GM12875 (cell line): ENCODE results near the gene CEMP1.

Experiments
- H3K4me3 ChIP-seq: one replicate; pipeline ENCODE4 v1.5.1; 2011; ENCODE audit warnings: low read depth, low read length, control low read depth
- TF ChIP-seq, protein P1 (sequence below): IDR thresholded peaks from 2 replicates; pipeline ENCODE4 v1.5.1; 2011; ENCODE audit warnings: low read depth, mild to moderate bottlenecking, control low read depth, inconsistent platforms, low read length, moderate library complexity, borderline replicate concordance; ENCODE audit not compliant: insufficient read depth

Gene CEMP1

DNA sequence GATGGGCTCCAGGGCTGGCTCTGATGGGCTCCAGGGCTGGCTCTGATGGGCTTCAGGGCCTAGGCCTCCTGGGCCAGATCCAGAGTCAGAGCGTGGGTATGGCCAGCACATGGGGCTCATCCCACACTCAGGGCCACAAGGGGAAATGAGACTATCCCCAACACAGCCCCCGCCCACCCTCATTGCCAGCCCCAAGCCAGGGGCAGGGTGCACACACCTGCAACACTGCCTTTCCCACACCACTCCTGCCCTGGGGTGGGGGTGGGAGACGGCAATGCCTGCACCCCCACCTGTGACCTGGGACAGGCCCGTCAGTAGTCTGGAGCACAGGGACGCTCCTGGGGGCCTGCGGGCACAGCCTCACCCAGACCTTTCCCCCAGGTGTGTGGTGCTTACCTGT lies 31.8 kb downstream of the CEMP1 start:
- H3K4me3 ChIP-seq = no peak overlapping the region
- TF ChIP-seq, protein P1, sequence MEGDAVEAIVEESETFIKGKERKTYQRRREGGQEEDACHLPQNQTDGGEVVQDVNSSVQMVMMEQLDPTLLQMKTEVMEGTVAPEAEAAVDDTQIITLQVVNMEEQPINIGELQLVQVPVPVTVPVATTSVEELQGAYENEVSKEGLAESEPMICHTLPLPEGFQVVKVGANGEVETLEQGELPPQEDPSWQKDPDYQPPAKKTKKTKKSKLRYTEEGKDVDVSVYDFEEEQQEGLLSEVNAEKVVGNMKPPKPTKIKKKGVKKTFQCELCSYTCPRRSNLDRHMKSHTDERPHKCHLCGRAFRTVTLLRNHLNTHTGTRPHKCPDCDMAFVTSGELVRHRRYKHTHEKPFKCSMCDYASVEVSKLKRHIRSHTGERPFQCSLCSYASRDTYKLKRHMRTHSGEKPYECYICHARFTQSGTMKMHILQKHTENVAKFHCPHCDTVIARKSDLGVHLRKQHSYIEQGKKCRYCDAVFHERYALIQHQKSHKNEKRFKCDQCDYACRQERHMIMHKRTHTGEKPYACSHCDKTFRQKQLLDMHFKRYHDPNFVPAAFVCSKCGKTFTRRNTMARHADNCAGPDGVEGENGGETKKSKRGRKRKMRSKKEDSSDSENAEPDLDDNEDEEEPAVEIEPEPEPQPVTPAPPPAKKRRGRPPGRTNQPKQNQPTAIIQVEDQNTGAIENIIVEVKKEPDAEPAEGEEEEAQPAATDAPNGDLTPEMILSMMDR = no peak

DNA sequence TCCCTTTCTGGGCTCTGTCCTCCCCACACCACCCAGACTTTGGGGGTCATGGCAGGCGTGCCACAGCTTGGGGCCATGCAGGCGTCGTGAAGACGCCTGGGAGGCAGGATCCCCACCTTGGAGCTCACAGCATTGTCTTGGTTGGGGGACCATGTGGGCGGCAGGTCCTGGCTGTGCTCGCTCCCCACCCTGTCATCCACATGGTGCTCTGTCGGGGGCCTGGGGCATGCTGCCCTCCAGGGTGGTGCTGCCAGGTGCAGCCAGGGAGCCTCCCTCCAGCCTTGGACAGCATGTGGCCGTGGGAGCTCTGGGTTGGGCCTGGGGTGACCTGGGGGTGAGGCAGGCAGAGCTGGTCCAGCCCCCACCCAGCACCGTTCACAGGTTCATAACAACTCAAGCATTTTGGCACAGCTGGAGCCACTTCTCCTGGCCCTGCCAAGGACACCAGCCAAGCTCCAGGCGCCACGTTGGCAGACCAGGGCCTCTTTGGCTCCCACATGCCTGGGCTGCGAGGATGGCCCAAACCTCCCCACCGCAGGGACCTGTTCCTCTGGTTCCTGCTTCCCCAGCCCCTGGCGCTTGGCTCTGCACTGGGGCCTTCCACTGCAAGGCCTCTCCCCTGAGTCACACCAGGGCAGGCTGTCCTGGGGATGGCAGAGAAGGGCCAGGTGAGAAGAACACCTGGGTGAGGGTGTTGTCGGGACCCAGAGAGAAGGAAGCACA lies 32.5 kb downstream of the CEMP1 start:
- TF ChIP-seq, protein P1 = no peak
- no peak overlapping the region for H3K4me3 ChIP-seq

DNA sequence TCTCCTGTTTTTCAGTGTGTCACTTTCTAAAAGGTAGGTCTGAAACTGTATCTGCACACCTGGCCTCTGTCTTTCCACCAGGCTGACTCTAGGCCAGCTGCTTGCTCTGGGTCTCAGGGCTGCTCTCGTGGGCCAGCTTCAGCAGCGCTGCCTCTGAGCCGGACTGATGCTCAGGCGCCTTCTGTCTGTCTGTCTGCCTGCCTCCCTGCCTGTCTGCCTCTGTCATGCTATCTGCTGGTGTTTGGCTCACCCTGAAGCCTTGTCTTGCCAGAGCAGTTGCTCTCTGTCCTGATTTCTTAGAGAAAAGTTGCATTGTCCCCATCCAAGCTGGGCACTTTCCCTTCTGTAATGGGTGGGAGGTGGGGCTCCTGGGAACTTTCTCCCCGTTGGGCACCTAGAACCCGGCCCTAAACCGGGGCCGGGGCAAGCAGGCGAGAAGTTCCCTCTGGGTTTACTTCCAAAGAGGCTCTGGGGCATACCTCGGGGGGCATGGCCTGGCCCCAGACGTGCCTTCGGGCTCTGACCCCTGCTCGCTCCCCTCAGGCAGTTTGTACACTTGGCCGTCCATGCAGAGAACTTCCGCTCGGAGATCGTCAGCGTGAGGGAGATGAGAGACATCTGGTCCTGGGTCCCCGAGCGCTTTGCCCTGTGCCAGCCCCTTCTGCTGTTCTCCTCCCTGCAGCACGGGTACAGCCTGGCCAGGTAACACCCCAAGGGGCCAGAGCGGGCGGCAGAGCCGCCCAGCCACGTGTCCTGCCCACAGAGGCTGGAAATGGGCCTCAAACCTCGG lies 33.3 kb downstream of the CEMP1 start:
- TF ChIP-seq, protein P1 = no peak

DNA sequence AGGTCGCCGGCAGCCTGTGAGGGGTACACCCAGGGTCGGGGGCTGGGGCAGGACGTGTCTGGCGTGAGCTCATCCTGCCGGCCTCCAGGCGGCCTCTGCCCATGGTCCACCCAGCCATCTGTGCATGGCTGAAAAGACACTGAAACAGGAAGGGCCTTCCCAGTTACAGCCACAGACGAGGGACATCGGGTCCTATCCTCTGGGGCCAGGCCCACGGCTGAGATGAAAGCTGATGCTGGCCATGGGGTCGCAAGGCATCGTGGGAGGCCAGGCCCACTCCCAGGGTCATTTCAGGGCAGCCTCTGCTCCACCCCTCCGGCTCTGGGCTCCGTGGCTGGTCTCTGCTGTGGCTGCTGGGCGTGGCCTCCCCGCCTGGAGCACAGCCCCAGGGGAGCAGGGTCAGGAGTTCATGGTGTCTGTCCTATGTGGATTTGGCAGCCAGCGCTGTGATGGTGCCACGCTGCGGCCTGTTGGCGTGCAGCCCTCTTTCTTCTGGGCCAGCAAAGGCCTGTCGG lies 34.0 kb downstream of the CEMP1 start:
- no peak overlapping the region for H3K4me3 ChIP-seq
- TF ChIP-seq, protein P1 = no peak

More for the DNA sequence above, 33.3 kb downstream of the CEMP1 start:
- no peak overlapping the region for H3K4me3 ChIP-seq

DNA sequence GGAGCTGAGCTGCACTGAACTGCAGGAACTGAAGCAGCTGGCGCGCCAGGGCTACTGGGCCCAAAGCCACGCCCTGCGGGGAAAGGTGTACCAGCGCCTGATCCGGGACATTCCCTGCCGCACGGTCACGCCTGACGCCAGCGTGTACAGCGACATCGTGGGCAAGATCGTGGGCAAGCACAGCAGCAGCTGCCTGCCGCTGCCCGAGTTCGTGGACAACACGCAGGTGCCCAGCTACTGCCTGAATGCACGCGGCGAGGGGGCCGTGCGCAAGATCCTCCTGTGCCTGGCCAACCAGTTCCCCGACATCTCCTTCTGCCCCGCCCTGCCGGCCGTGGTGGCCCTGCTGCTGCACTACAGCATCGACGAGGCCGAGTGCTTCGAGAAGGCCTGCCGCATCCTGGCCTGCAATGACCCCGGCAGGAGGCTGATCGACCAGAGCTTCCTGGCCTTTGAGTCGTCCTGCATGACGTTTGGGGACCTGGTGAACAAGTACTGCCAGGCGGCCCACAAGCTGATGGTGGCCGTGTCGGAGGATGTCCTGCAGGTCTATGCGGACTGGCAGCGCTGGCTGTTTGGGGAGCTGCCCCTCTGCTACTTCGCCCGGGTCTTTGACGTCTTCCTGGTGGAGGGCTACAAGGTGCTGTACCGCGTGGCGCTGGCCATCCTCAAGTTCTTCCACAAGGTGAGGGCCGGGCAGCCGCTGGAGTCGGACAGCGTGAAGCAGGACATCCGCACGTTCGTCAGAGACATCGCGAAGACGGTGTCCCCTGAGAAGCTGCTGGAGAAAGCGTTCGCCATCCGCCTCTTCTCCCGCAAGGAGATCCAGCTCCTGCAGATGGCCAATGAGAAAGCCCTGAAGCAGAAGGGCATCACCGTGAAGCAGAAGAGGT lies 34.7 kb downstream of the CEMP1 start:
- TF ChIP-seq, protein P1 = no peak

DNA sequence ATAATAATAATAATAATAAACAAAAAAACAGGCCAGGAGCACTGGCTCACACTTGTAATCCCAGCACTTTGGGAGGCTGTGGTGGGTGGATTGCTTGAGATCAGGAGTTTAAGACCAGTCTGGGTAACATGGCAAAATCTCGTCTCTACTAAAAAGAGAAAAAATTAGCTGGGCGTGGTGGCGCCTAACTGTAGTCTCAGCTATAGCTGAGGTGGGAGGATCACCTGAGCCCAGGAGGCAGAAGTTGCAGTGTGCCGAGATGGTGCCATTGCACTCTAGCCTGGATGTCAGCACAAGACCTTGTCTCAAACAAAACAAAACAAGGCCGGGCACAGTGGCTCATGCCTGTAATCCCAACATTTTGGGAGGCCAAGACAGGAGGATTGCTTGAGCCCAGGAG lies 36.2 kb downstream of the CEMP1 start:
- TF ChIP-seq, protein P1 = no peak
- H3K4me3 ChIP-seq = no peak overlapping the region

More for the DNA sequence above, 34.7 kb downstream of the CEMP1 start:
- no peak overlapping the region for H3K4me3 ChIP-seq
